Lung (tissue), 12 donors: ENCODE data around the gene CAPN2. TPM values are rescaled to one million over a fixed set of nuclear protein-coding genes. Genes with fewer than 3 reads are reported as not detected.

Experiments used
- ATAC-seq: fragments of 200-7000 bp; cut with Tn5 transposase; one replicate; pipeline ENCODE4 v1.9.1; 2020; ENCODE audit warnings: moderate number of reproducible peaks; ENCODE audit not compliant: insufficient read depth, low FRiP score
- DNase-seq, 3 donors: peaks; one replicate each; pipeline ENCODE4 v3.0.0-alpha.2; 2013 to 2017
- H3K27ac ChIP-seq, 2 donors: one replicate each; pipeline ENCODE4 v1.5.1; 2013; ENCODE audit warnings: mild to moderate bottlenecking in 2 of 2, moderate library complexity in 2 of 2, control low read depth in 1 of 2, inconsistent platforms in 1 of 2, low read depth in 1 of 2, low read length in 1 of 2
- H3K27me3 ChIP-seq, 3 donors: one replicate each; pipeline ENCODE4 v1.5.1; 2013; ENCODE audit warnings: low read length in 2 of 3; ENCODE audit not compliant: control insufficient read depth in 3 of 3, insufficient read depth in 3 of 3
- H3K36me3 ChIP-seq, 4 donors: one replicate each; pipeline ENCODE4 v1.5.1; 2013; ENCODE audit warnings: low read length in 4 of 4, mild to moderate bottlenecking in 1 of 4, moderate library complexity in 1 of 4; ENCODE audit not compliant: control insufficient read depth in 4 of 4, insufficient read depth in 4 of 4
- H3K4me1 ChIP-seq, 5 donors: one replicate each; pipeline ENCODE4 v1.5.1; 2013; ENCODE audit warnings: low read length in 5 of 5, mild to moderate bottlenecking in 2 of 5, moderate library complexity in 1 of 5; ENCODE audit not compliant: control insufficient read depth in 5 of 5, insufficient read depth in 5 of 5
- H3K4me3 ChIP-seq: one replicate; pipeline ENCODE4 v1.5.1; 2013; ENCODE audit warnings: mild to moderate bottlenecking, control low read depth, moderate library complexity
- H3K9ac ChIP-seq, 2 donors: one replicate each; pipeline ENCODE4 v1.5.1; 2013; ENCODE audit warnings: low read length in 2 of 2, control low read depth in 1 of 2; ENCODE audit not compliant: insufficient read depth in 1 of 2
- H3K9me3 ChIP-seq, 4 donors: one replicate each; pipeline ENCODE4 v1.5.1; 2013; ENCODE audit warnings: low read length in 3 of 4, mild to moderate bottlenecking in 1 of 4, moderate library complexity in 1 of 4; ENCODE audit not compliant: control insufficient read depth in 4 of 4, insufficient read depth in 3 of 4
- WGBS, 2 donors: extraction: QIAGEN DNeasy Blood & Tissue Kit; methylation state at CpG; one replicate each; pipeline ENCODE4 v1.1.7; 2013; 5-methylcytosine and 5-hydroxymethylcytosine counted together
- polyA plus RNA-seq, 2 donors: library from polyadenylated mRNA; stranded (reverse); fragments of 200-250 nt; gene quantifications; one replicate each; pipeline ENCODE4 v1.2.1, GENCODE V29; 2013
- total RNA-seq, 2 donors: library from RNA; depleted of rRNA in 1 of 2; stranded (reverse); fragments of >200 nt in 1 of 2; gene quantifications; one replicate each; pipeline ENCODE4 v1.2.1, GENCODE V29; 2014 to 2021
- TF ChIP-seq, protein P1 (sequence below): IDR thresholded peaks from 2 replicates; pipeline ENCODE4 v1.5.1; 2012; ENCODE audit warnings: mild to moderate bottlenecking; ENCODE audit errors: control extremely low read depth, extremely low read depth
- donor health status: control.
- donor health status: control.
- donor health status: Bipolar disorder and iron deficiency.
- donor health status: healthy.
- donor health status: DM: yes; HTN: yes; CAD: no.

The CAPN2 gene
- total and polyA plus RNA-seq, 4 donors = 144 to 353 (median 168) TPM

DNA sequence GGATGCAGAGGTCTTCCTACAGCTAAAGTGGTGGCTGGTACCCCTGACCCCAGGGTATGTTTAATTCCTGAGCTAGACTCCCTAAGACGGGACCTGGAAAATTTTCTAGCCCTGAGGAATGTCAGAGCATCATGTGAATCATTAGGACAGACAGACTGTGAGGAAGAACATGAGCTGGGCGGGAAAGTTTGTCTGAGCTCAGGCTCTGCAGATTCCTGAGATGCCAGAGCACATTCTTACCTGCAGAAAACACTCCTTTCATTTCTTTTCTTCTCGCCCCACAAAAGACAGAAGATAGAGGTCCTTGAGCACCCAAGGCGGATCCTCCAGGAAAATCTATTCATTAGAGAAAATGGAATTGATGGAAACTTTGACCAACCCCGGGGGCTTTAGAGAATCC lies 6.5 kb downstream of the CAPN2 start:
- Histone ChIP-seq H3K27me3 (no peaks in the 10 kb centered on the region), H3K36me3 (peaks cover 13 to 26% (median 19%) of the 10 kb centered on the region in 4 donors), H3K9me3 (no peaks in the 10 kb centered on the region), H3K9ac (no peak overlapping the region), H3K27ac (peak overlapping the region in 1 of 2 donors; percentile 52), H3K4me3 (no peak overlapping the region), H3K4me1 (peaks cover 6 to 23% (median 17%) of the 10 kb centered on the region in 5 donors)
- TF ChIP-seq, protein P1, sequence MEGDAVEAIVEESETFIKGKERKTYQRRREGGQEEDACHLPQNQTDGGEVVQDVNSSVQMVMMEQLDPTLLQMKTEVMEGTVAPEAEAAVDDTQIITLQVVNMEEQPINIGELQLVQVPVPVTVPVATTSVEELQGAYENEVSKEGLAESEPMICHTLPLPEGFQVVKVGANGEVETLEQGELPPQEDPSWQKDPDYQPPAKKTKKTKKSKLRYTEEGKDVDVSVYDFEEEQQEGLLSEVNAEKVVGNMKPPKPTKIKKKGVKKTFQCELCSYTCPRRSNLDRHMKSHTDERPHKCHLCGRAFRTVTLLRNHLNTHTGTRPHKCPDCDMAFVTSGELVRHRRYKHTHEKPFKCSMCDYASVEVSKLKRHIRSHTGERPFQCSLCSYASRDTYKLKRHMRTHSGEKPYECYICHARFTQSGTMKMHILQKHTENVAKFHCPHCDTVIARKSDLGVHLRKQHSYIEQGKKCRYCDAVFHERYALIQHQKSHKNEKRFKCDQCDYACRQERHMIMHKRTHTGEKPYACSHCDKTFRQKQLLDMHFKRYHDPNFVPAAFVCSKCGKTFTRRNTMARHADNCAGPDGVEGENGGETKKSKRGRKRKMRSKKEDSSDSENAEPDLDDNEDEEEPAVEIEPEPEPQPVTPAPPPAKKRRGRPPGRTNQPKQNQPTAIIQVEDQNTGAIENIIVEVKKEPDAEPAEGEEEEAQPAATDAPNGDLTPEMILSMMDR = no peak
- no peak for DNase-seq
- ATAC-seq = no peak
- 61 to 71% methylated on average over 5 of the region's 5 CpGs for WGBS, 2 donors

DNA sequence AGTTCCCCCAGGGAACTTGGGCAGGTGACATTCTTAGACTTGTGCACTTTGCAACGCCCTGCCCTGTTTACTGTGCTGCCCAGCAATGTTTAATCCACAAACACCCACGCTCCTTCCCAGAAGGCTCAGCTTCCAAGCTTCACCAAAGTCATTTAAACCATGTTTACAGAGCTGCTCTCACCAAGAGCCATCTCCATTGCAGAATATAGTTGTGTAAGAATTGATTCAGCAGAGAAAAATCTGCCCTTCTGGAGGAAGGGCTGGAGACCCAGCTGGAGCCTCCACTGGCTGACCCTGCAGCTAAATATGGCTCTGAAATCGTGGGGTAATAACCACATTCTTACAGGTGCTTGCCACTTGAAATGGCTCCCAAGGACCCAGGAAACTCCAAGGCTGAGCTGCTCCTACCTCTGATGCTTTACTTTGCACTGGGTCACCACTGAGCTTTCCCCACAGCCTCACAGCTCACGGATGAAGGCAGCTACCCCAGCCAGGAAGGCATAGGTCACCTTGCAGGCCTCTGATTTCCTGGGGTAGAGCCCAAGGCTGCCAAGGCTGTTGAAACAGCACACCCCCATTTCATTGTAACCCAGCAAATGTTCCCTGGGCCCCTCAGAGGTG lies 8.7 kb downstream of the CAPN2 start:
- ATAC-seq = peak; percentile 82
- no peak overlapping the region for H3K9ac ChIP-seq
- no peaks in the 10 kb centered on the region for H3K9me3 ChIP-seq

DNA sequence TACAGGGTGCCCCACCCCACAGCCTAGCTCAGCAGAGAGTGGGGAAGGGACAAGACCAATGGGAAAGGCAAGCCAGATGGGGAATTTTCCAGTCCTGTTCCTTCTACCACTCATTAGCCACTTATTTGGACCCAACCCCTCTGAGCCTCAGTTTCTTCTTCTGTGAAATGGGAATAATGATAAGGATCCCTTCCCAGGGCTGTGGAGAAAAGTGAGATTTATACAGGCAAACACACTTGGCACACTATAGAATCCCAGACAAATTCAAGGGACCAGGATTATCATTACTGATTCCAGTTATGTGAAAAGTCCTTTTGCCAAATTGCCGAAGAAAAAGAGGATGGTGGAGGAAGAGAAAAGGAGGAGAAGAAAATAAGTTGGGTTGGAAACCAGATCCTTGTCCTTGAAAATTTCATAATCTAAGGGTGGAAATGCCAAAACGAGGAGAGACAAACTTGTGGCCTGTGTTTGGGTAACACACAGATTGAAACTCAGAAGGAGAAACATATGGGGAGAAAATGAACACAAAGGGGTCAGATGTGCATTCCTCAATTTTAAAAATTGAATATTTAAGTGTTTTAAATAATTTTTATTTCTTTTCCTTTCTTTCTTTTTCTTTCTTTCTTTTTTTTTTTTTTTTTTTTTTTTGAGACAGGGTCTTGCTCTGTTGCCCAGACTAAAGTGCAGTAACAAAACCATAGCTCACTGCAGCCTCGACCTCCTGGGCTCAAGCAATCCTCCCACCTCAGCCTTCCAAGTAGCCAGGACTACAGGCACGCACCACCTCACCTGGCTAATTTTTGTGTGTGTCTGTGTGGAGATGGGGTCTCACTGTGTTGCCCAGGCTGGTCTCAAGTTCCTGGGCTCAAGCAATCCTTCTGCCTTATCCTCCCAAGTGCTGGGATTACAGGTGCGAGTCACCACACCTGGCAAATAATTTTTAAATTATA lies 9.6 kb downstream of the CAPN2 start:
- no peak overlapping the region for H3K4me3 ChIP-seq
- TF ChIP-seq, protein P1 = no peak
- peaks cover 10 to 22% (median 11%) of the 10 kb centered on the region in 5 donors for H3K4me1 ChIP-seq
- H3K27ac ChIP-seq = peak overlapping the region in 1 of 2 donors; percentile 93
- no peaks in the 10 kb centered on the region for H3K9me3 ChIP-seq
- no peak overlapping the region for H3K9ac ChIP-seq
- DNase-seq (no peak), ATAC-seq (no peak)
- 81 to 83% methylated on average over 5 of the region's 5 CpGs for WGBS, 2 donors
- H3K27me3 ChIP-seq = no peaks in the 10 kb centered on the region
- peaks cover 13 to 29% (median 15%) of the 10 kb centered on the region in 4 donors for H3K36me3 ChIP-seq

More for the DNA sequence above, 8.7 kb downstream of the CAPN2 start:
- Histone ChIP-seq H3K27me3 (no peaks in the 10 kb centered on the region), H3K27ac (peak overlapping the region in 1 of 2 donors; percentile 93), H3K36me3 (peaks cover 13 to 31% (median 18%) of the 10 kb centered on the region in 4 donors), H3K4me1 (peaks cover 3 to 22% (median 9%) of the 10 kb centered on the region in 5 donors), H3K4me3 (no peak overlapping the region)
- TF ChIP-seq, protein P1 = no peak
- WGBS, 2 donors = 28 to 34% methylated on average over 4 of the region's 4 CpGs
- no peak for DNase-seq
